ENCODE results near the gene LETM1. TPM values are rescaled to one million over a fixed set of nuclear protein-coding genes. Genes with fewer than 3 reads are reported as not detected.

LETM1 gene
- total and polyA plus RNA-seq, 4 donors = 21.7 to 47.1 (median 26.8) TPM

DNA sequence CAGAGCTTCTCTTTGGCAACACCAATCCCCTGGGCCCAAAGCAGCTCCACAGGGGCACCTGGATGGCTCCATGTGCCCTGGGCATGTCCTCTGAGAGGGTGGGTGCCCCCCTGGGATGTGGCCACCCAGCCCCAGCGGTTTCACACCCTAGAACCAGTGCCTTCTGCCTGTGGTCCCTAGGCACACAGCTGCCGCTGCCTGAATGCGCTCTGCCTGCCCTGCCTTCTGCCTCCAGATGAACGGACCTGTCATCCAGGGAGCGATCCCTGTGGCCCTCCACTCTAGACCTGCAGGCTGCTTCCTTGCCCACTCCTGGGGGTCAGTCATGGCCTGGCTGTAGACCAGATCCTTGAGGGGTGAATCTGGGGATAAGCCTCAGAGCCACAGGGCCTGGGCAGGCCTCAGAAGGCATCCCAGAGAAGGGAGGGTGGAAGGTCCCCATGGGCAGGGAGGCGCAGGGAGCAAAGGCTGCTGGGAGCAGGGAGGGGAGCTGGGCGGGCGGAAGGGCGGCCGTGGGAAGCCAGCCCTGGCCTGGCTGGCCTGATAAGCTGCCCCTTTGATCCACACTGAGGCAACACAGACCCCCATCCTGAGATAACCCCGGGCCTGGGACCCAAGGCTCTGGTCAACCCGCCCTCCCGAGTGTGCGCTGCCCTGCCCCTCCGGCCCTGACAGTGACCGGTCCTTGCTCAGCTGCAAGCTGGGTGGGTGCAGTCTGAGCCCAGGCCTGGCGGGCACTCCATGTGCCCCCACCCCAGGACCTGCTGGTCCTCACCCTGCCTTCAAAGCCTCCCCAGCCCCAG lies 71.0 kb downstream of the LETM1 start:
- TF ChIP-seq, protein P1, sequence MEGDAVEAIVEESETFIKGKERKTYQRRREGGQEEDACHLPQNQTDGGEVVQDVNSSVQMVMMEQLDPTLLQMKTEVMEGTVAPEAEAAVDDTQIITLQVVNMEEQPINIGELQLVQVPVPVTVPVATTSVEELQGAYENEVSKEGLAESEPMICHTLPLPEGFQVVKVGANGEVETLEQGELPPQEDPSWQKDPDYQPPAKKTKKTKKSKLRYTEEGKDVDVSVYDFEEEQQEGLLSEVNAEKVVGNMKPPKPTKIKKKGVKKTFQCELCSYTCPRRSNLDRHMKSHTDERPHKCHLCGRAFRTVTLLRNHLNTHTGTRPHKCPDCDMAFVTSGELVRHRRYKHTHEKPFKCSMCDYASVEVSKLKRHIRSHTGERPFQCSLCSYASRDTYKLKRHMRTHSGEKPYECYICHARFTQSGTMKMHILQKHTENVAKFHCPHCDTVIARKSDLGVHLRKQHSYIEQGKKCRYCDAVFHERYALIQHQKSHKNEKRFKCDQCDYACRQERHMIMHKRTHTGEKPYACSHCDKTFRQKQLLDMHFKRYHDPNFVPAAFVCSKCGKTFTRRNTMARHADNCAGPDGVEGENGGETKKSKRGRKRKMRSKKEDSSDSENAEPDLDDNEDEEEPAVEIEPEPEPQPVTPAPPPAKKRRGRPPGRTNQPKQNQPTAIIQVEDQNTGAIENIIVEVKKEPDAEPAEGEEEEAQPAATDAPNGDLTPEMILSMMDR (IDR thresholded peaks at IDR 0.05; ENCODE audit: control extremely low read depth, extremely low read depth) = no peak
- Histone ChIP-seq H3K27ac (ENCODE audit: low read depth in 1 of 2, low read length in 1 of 2) (no peak overlapping the region), H3K36me3 (ENCODE audit: control insufficient read depth in 4 of 4, insufficient read depth in 4 of 4, low read length in 4 of 4) (no peaks in the 10 kb centered on the region), H3K27me3 (ENCODE audit: control insufficient read depth in 3 of 3, insufficient read depth in 3 of 3, low read length in 2 of 3) (no peaks in the 10 kb centered on the region), H3K4me3 (no peak overlapping the region), H3K9ac (ENCODE audit: insufficient read depth in 1 of 2, low read length in 2 of 2) (no peak overlapping the region), H3K9me3 (ENCODE audit: control insufficient read depth in 4 of 4, insufficient read depth in 3 of 4, low read length in 3 of 4) (no peaks in the 10 kb centered on the region), H3K4me1 (ENCODE audit: control insufficient read depth in 5 of 5, insufficient read depth in 5 of 5, low read length in 5 of 5) (peaks cover 0 to 18% (median 0%) of the 10 kb centered on the region in 5 donors)
- 71 to 81% methylated on average over 17 of the region's 17 CpGs for WGBS, 2 donors
- DNase-seq (peak in 1 of 3 donors; percentile 40), ATAC-seq (ENCODE audit: insufficient read depth, low FRiP score) (no peak)

DNA sequence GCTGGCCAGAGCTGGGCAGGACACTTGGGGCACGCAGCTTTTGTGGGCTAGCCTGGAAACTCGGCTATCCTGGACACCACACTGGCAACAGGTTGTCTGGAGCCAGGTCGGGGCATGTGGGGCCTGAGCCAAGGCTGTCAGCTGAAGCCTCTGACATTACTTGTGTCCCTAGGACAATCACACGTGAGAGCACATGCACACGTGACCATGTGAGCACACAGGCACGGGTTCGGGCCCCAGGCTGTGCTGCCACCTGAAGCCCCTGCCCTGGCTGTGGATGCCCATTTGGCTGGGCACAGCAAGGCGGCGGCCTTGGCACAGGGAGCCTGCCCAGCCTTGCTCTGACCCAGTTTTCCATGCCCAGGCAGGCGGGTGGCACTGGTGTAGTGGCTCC lies 71.6 kb downstream of the LETM1 start:
- no peak for DNase-seq
- Histone ChIP-seq H3K4me1 (ENCODE audit: control insufficient read depth in 5 of 5, insufficient read depth in 5 of 5, low read length in 5 of 5) (peaks cover 0 to 18% (median 0%) of the 10 kb centered on the region in 5 donors), H3K4me3 (no peak overlapping the region), H3K27ac (ENCODE audit: low read depth in 1 of 2, low read length in 1 of 2) (no peak overlapping the region), H3K9ac (ENCODE audit: insufficient read depth in 1 of 2, low read length in 2 of 2) (no peak overlapping the region), H3K36me3 (ENCODE audit: control insufficient read depth in 4 of 4, insufficient read depth in 4 of 4, low read length in 4 of 4) (no peaks in the 10 kb centered on the region), H3K27me3 (ENCODE audit: control insufficient read depth in 3 of 3, insufficient read depth in 3 of 3, low read length in 2 of 3) (no peaks in the 10 kb centered on the region), H3K9me3 (ENCODE audit: control insufficient read depth in 4 of 4, insufficient read depth in 3 of 4, low read length in 3 of 4) (no peaks in the 10 kb centered on the region)
- ATAC-seq (ENCODE audit: insufficient read depth, low FRiP score) = no peak
- TF ChIP-seq, protein P1 (IDR thresholded peaks at IDR 0.05; ENCODE audit: control extremely low read depth, extremely low read depth) = no peak
- WGBS, 2 donors = 86 to 93% methylated on average over 10 of the region's 10 CpGs

DNA sequence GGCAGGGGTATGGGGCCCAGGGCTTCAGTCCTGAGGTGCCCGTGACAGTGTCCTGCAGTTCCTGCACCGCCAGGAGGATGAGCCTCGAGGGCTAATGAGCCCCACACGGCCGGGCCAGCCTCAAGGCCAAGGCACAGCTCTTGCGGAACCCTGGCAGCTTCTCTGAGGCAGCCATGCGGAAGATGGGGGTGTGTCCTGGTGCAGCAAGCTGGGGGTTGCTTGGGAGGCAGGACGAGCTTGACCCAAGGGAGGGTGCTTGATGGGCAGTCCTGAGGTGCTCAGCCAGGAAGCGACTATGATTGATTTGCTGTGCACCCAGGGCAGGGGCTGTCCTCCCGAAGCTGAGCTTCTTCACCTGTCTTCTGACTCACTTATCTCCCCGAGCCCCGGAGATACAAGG lies 72.0 kb downstream of the LETM1 start:
- H3K9ac ChIP-seq (ENCODE audit: insufficient read depth in 1 of 2, low read length in 2 of 2) = no peak overlapping the region
- H3K27ac ChIP-seq (ENCODE audit: low read depth in 1 of 2, low read length in 1 of 2) = no peak overlapping the region
- DNase-seq (no peak), ATAC-seq (ENCODE audit: insufficient read depth, low FRiP score) (no peak)
- no peaks in the 10 kb centered on the region for H3K27me3 ChIP-seq (ENCODE audit: control insufficient read depth in 3 of 3, insufficient read depth in 3 of 3, low read length in 2 of 3)
- WGBS, 2 donors = 88 to 92% methylated on average over 12 of the region's 12 CpGs
- H3K4me1 ChIP-seq (ENCODE audit: control insufficient read depth in 5 of 5, insufficient read depth in 5 of 5, low read length in 5 of 5) = peaks cover 0 to 18% (median 1%) of the 10 kb centered on the region in 5 donors
- no peaks in the 10 kb centered on the region for H3K36me3 ChIP-seq (ENCODE audit: control insufficient read depth in 4 of 4, insufficient read depth in 4 of 4, low read length in 4 of 4)
- TF ChIP-seq, protein P1 (IDR thresholded peaks at IDR 0.05; ENCODE audit: control extremely low read depth, extremely low read depth) = no peak
- no peaks in the 10 kb centered on the region for H3K9me3 ChIP-seq (ENCODE audit: control insufficient read depth in 4 of 4, insufficient read depth in 3 of 4, low read length in 3 of 4)
- H3K4me3 ChIP-seq = no peak overlapping the region

Data from lung (tissue), 12 donors.